Lower leg skin (tissue), 4 donors: ENCODE measurements around the gene SCAP. TPM values are rescaled to one million over a fixed set of nuclear protein-coding genes. Genes with fewer than 3 reads are reported as not detected.

Experiments
- DNase-seq, 2 donors: peaks; one replicate each; pipeline ENCODE4 v3.0.0-alpha.2; 2019; ENCODE audit warnings: low spot score in 2 of 2
- H3K4me3 ChIP-seq: fragments of 200-600 bp; sonication (generic); 2 replicates; pipeline ENCODE4 v1.5.1; 2017; ENCODE audit warnings: mild to moderate bottlenecking, low read depth; ENCODE audit not compliant: poor library complexity, severe bottlenecking
- CTCF ChIP-seq, 3 donors: fragments of 450-650 bp; IDR thresholded peaks; one replicate each; pipeline ENCODE4 v1.5.1; 2016; ENCODE audit warnings: antibody characterized with exemption in 3 of 3, mild to moderate bottlenecking in 3 of 3, moderate library complexity in 2 of 3
- POLR2A ChIP-seq, 2 donors: fragments of 450-650 bp; IDR thresholded peaks; one replicate each; pipeline ENCODE4 v1.6.1; 2016 to 2017; ENCODE audit warnings: antibody characterized with exemption in 2 of 2, mild to moderate bottlenecking in 1 of 2, moderate library complexity in 1 of 2
- WGBS, 2 donors: methylation state at CpG; one replicate each; pipeline ENCODE4 v1.1.5; 2018; 5-methylcytosine and 5-hydroxymethylcytosine counted together
- intact Hi-C: fragments of 100-400 bp; cut with DNase I; formaldehyde crosslinking; loops from one replicate; pipeline ENCODE4 v1.15.0; 2023; ENCODE audit warnings: low total_unique reads
- total RNA-seq, 4 donors: library from RNA; depleted of rRNA; stranded (reverse); fragments of >200 nt; gene quantifications; one replicate each; pipeline ENCODE4 v1.1.0, GENCODE V29; 2016

SCAP gene
- total RNA-seq, result 100 to 1,000 TPM; 100 to 188 (median 123) TPM

GRCh38 chr3:47475570-47476329 lies at the start of gene SCAP:
TSS of gene SCAP (minus strand) at chr3:47475941. CDS start at chr3:47442993, 32,948 bp downstream.
- peak in 1 of 3 donors; percentile 66 for TF ChIP-seq CTCF (IDR thresholded peaks at IDR 0.05)
- TF ChIP-seq POLR2A (IDR thresholded peaks at IDR 0.05), result no peak
- H3K4me3 ChIP-seq, result peak within 1 kb of the TSS; percentile 77
- intact Hi-C loops, result loop anchor here (2.0 kb wide), 1 partner anchor 55 kb away; no protein-coding TSS in a partner anchor
- peak; percentile 89 to 99 for DNase-seq
- 3 to 11% methylated on average over 21 to 44 of the region's 88 CpGs for WGBS, 2 donors

GRCh38 chr3:47523310-47524073 lies 47.8 kb upstream of the SCAP start:
- intact Hi-C loops, result loop anchor here (5.0 kb wide), 1 partner anchor 269 kb away; no protein-coding TSS in a partner anchor
- DNase-seq, result no peak

DNA sequence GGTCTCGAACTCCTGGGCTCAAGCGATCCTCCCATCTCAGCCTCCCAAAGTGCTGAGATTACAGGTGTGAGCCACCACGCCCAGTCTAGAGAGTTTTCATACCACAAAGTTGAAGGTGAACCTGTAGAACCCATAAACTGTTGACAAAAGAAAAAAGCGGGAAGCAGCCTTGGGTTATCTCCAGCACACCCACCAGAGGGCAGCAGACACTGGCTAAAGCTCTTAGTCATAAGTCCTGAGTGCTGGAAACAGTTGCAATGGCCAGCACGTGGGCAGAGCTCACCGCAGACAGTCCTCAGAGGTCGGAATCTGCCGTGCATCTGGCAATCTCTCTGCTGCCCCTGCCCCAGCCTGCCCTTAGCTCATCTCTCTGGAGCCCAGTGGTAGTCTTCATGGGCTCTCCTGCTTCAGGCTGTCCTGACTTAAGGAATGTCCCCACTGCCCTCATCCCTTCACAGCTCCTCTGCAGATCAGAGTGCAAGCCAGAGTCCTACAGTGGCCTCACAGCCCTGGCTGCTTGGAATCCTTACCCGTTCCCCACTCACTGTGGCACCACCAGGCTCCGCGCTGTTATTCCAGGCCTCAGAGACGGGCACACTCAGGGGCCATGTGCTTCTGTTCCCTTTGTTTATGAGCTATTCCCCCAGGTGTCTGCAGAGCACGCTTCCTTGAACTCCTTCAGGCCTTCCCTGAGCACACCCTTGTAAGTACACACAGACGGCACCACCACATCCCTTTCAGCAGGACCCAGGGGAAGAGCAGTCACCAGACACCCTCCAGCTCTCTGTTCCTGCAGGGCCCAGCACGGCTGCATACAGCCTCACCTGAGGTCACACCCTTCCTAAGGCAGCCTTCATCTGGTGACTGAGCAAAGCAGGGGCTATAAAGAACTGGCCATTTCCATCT lies 46.6 kb upstream of the SCAP start:
- TF ChIP-seq CTCF (IDR thresholded peaks at IDR 0.05) (peak in 1 of 3 donors; percentile 87), POLR2A (IDR thresholded peaks at IDR 0.05) (no peak)
- intact Hi-C loops, result loop anchor here (5.0 kb wide), 1 partner anchor 270 kb away; no protein-coding TSS in a partner anchor
- no peak overlapping the region for H3K4me3 ChIP-seq
- DNase-seq, result peak; percentile 80 to 95
- 36 to 41% methylated on average over 14 to 15 of the region's 15 CpGs for WGBS, 2 donors

More at GRCh38 chr3:47523310-47524073, 47.8 kb upstream of the SCAP start:
- no peak for TF ChIP-seq CTCF (IDR thresholded peaks at IDR 0.05)
- no peak for TF ChIP-seq POLR2A (IDR thresholded peaks at IDR 0.05)
- WGBS, 2 donors, result 42 to 56% methylated on average over 4 of the region's 4 CpGs
- H3K4me3 ChIP-seq, result no peak overlapping the region

DNA sequence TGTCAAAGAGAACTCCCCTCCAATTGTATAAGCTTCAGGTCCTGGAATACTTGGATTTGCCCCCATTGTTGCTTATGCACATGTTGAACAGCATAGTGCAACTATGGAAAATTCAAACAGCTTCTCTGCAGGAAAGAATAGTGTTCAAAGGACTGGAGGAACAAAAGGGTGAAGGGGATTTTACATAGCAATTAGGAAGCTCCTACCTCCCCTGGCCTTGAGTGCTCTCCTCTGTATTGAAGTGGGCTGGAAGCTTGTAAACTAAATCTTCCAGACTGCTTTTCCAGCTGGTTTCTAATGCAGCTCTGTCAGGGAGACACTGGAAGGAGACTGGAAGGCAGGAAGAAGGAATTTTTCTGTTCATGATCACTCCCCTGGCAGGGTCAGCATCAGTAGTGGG lies 45.0 kb upstream of the SCAP start:
- no peak for DNase-seq
- no peak for TF ChIP-seq CTCF (IDR thresholded peaks at IDR 0.05)
- no peak for TF ChIP-seq POLR2A (IDR thresholded peaks at IDR 0.05)
- intact Hi-C loops, result loop anchor here (5.0 kb wide), 1 partner anchor 272 kb away; no protein-coding TSS in a partner anchor
- no peak overlapping the region for H3K4me3 ChIP-seq

GRCh38 chr3:47517937-47518336 lies 42.2 kb upstream of the SCAP start:
- WGBS, 2 donors, result 85 to 87% methylated on average over 2 of the region's 2 CpGs
- DNase-seq, result no peak
- intact Hi-C loops, result no loop called here
- H3K4me3 ChIP-seq, result no peak overlapping the region
- TF ChIP-seq CTCF (IDR thresholded peaks at IDR 0.05) (no peak), POLR2A (IDR thresholded peaks at IDR 0.05) (no peak)
